ENCODE data around the gene PYHIN1.

DNA sequence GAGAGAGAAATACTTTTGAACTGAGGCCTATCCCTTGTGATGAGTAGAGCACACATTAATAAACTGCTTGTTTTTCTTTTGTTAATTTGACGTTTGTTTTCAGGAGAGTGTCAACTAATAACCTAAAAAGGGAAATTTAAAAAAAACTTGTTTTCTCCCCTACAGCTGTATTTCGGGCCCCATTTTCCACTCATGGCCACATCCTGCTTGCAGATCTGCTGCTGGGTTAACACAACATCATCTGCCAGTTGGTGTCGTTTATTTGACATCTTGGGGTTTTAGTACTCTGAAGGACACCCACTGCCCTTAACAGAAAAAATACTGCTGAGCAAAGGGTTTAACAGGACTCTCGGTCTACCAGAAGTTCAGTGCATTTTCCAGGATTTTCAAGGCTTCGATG, 848 bp upstream of the PYHIN1 start:
- TF ChIP-seq POLR2A (IDR thresholded peaks at IDR 0.05; ENCODE audit: low read depth, low read length) (no peak), TAF1 (IDR thresholded peaks at IDR 0.05; ENCODE audit: low read depth, low read length) (no peak), POLR2AphosphoS5 (IDR thresholded peaks at IDR 0.05; ENCODE audit: low read depth, low read length) (no peak), SPI1 (IDR thresholded peaks at IDR 0.05; ENCODE audit: low read depth, low read length) (no peak), PAX5 (IDR thresholded peaks at IDR 0.05; ENCODE audit: insufficient read depth, low read length, severe bottlenecking) (no peak)

All from GM12891 (cell line).